GM21619 (cell line): Measurements from ENCODE around the gene BPHL.
A peak's percentile ranks its signal among the peaks of the same experiment; 100 is the strongest.
"Not testable (repeated sequence)": the region's sequence is repeated elsewhere in the genome, so short reads cannot be mapped to it uniquely, and the experiment has no call there.

Source experiments
- ATAC-seq: cut with Tn5 transposase; IDR thresholded peaks from one replicate; pipeline ENCODE4 v1.9.1; 2021; ENCODE audit not compliant: unreplicated experiment

The BPHL gene

GRCh38 chr6:3118353-3119039 is at the start of gene BPHL:
TSS of gene BPHL (plus strand) at chr6:3118711. CDS start at chr6:3118741, 30 bp downstream.
- peak; percentile 90 for ATAC-seq

- no peak for ATAC-seq
These were observed 46.9 kb upstream of the BPHL start for GRCh38 chr6:3071568-3071967.

- no peak for ATAC-seq
These were observed 45.7 kb upstream of the BPHL start for GRCh38 chr6:3072798-3073197.

GRCh38 chr6:3073382-3073781 is 45.1 kb upstream of the BPHL start:
- no peak for ATAC-seq

GRCh38 chr6:3075772-3076113 is 42.8 kb upstream of the BPHL start:
- no peak for ATAC-seq

GRCh38 chr6:3076320-3076719 is 42.2 kb upstream of the BPHL start:
- ATAC-seq: no peak

- no peak for ATAC-seq
These were observed 41.1 kb upstream of the BPHL start for GRCh38 chr6:3077430-3077829.

- not testable (repeated sequence) for ATAC-seq
These were observed 39.6 kb upstream of the BPHL start for GRCh38 chr6:3078952-3079351.

GRCh38 chr6:3079682-3080081 is 38.8 kb upstream of the BPHL start:
- no peak for ATAC-seq

GRCh38 chr6:3081960-3082359 is 36.6 kb upstream of the BPHL start:
- no peak for ATAC-seq

- no peak for ATAC-seq
These were observed 33.4 kb upstream of the BPHL start for GRCh38 chr6:3085074-3085473.

GRCh38 chr6:3086282-3086946 is 32.1 kb upstream of the BPHL start:
- ATAC-seq: no peak

GRCh38 chr6:3088446-3088845 is 30.1 kb upstream of the BPHL start:
- ATAC-seq: no peak

GRCh38 chr6:3088968-3089367 is 29.5 kb upstream of the BPHL start:
- no peak for ATAC-seq

GRCh38 chr6:3090013-3090412 is 28.5 kb upstream of the BPHL start:
- ATAC-seq: no peak

- no peak for ATAC-seq
These were observed 23.7 kb upstream of the BPHL start for GRCh38 chr6:3094815-3095214.

- ATAC-seq: no peak
These were observed 15.6 kb upstream of the BPHL start for GRCh38 chr6:3102875-3103274.

- ATAC-seq: no peak
These were observed 9.6 kb upstream of the BPHL start for GRCh38 chr6:3108746-3109414.

GRCh38 chr6:3109761-3110160 is 8.8 kb upstream of the BPHL start:
- no peak for ATAC-seq

- ATAC-seq: no peak
These were observed 4.1 kb upstream of the BPHL start for GRCh38 chr6:3114377-3114776.

- ATAC-seq: no peak
These were observed 579 bp upstream of the BPHL start for GRCh38 chr6:3117912-3118352.

GRCh38 chr6:3119040-3119723 is 671 bp downstream of the BPHL start:
- peak; percentile 37 for ATAC-seq
